ENCODE results near the gene TOM1.

Gene TOM1

DNA sequence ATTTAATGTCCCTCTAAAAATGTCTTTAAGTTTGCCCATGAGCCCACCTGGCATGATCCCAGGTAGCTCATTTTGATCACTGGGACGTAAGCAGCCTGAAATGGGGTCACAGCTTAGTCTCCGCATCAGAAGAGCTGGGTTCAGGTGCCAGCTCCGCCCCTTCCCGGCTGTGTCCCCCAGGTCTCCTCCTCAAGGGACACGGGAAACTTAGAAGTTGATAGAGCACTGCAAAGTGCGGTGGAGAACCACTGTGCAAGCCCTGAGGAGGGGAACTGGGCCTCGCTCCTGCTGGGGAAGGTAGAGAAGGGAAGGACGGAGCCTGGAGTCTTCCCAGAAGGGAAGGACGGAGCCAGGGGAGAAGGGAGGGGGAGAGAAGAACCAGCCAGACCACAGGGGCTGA is 7.7 kb downstream of the TOM1 start:
- DNase-seq (ENCODE audit: low spot score): no peak
- TF ChIP-seq, protein P1, sequence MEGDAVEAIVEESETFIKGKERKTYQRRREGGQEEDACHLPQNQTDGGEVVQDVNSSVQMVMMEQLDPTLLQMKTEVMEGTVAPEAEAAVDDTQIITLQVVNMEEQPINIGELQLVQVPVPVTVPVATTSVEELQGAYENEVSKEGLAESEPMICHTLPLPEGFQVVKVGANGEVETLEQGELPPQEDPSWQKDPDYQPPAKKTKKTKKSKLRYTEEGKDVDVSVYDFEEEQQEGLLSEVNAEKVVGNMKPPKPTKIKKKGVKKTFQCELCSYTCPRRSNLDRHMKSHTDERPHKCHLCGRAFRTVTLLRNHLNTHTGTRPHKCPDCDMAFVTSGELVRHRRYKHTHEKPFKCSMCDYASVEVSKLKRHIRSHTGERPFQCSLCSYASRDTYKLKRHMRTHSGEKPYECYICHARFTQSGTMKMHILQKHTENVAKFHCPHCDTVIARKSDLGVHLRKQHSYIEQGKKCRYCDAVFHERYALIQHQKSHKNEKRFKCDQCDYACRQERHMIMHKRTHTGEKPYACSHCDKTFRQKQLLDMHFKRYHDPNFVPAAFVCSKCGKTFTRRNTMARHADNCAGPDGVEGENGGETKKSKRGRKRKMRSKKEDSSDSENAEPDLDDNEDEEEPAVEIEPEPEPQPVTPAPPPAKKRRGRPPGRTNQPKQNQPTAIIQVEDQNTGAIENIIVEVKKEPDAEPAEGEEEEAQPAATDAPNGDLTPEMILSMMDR (IDR thresholded peaks at IDR 0.05; ENCODE audit: extremely low read depth, missing control alignments): no peak

DNA sequence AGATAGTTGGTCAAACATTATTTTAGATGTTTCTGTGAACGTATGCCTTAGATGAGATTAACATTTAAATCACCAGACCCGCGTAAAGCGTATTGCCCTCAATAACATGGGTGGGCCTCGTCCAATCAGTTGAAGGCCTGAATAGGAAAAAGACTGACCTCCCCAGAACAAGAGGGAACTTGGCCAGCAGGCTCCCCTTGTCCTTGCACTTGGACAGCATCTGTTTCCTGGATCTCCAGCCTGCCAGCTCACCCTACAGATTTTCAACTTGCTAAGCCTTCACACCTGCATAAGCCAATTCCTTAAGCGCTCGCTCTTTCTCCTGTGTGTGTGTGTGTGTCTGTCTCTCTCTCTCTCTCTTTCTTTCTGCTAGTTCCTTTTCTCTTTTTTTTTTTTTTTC is 8.2 kb downstream of the TOM1 start:
- DNase-seq (ENCODE audit: low spot score): no peak
- TF ChIP-seq, protein P1 (IDR thresholded peaks at IDR 0.05; ENCODE audit: extremely low read depth, missing control alignments): no peak

DNA sequence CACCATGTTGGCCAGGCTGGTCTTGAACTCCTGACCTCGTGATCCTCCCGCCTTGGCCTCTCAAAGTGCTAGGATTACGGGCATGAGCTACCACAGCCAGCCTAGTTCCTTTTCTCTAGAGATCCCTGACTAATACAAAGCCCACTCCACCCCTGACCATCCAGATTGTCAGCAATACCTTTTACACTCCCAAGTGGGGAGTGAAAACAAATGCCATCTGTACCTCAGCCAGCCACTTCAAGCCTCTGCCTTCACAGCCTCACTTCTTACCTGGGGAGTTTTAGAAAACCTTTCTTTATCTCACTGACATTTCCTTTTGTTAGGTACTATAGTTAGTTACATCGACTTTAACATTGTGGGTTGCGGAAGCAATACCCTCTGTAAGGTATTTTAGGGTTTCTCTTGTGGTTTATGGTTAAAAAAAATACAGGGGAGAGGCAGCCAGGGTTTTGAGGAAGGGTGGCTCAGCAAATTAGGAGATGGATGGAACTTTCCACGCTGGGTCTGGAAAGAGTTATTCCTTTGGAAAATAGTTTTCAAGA is 8.9 kb downstream of the TOM1 start:
- peak; percentile 29 for DNase-seq (ENCODE audit: low spot score)
- TF ChIP-seq, protein P1 (IDR thresholded peaks at IDR 0.05; ENCODE audit: extremely low read depth, missing control alignments): no peak

DNA sequence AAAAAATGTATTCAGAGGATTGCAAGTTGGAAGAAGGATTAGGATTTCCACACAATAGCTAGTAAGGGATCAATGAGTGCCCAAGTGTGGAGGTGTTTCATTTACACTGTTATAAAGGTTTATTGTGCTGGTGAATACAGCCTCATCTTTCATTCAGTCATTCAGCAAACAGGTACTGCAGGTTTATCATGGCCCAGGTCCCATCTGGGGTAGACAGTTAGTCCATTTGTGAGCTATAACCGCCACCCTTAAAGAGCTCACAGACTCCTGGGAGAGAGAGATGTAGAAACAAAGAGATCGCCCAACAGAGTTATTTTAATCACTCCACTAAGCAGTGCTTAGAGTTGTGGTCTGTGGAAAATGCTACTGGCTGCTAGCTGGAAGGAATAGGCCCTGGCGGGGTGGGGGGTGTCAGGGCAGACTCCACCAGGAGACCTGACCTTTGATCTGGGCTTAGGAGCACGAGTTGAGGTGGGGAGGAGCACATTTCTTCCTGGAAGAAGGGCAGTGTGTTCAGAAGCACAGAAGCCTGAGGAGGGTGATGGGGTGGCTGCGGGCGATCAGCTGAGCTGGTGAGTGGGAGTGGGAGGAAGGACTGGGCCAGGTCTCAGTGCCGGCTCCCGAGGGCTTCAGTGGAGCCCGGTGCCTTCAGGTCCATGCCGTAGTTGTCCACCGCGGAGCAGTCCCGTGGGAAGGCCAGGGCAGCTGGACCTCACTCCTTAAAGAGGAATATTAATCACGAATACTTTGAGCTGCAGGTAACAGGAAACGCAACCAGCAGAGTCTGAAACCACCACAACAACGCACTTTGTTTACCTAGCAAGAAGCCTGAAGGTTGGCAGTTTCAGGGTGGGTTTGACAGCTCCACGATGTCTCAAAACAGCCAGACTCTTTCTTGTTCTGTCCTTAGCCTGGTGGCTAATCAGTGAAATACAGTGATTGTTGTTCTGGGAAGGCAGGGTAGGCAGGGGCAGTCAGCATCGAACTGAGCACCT is 11.2 kb downstream of the TOM1 start:
- DNase-seq (ENCODE audit: low spot score): no peak
- TF ChIP-seq, protein P1 (IDR thresholded peaks at IDR 0.05; ENCODE audit: extremely low read depth, missing control alignments): no peak

DNA sequence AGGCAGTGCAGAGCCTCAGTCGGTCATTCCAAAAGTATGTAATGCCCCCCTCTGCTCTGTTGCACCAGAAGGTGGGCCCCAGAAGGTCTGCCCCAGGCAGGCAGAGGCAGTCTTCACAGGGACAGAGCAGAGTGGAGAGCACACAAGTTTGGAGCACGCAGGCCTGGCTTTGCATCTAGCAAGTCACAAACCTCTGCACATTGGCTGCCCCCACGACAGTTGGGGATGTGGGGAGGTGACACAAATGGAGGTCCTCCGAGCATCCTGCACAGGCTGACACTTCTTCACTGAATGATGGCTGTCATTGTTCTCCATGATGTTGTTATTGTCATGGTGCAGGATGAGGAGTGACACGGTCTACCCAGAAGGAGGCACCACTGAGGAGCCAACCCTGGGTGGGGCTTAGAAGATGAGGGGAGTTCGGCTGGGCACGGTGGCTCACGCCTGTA is 11.9 kb downstream of the TOM1 start:
- TF ChIP-seq, protein P1 (IDR thresholded peaks at IDR 0.05; ENCODE audit: extremely low read depth, missing control alignments): no peak
- DNase-seq (ENCODE audit: low spot score): no peak

DNA sequence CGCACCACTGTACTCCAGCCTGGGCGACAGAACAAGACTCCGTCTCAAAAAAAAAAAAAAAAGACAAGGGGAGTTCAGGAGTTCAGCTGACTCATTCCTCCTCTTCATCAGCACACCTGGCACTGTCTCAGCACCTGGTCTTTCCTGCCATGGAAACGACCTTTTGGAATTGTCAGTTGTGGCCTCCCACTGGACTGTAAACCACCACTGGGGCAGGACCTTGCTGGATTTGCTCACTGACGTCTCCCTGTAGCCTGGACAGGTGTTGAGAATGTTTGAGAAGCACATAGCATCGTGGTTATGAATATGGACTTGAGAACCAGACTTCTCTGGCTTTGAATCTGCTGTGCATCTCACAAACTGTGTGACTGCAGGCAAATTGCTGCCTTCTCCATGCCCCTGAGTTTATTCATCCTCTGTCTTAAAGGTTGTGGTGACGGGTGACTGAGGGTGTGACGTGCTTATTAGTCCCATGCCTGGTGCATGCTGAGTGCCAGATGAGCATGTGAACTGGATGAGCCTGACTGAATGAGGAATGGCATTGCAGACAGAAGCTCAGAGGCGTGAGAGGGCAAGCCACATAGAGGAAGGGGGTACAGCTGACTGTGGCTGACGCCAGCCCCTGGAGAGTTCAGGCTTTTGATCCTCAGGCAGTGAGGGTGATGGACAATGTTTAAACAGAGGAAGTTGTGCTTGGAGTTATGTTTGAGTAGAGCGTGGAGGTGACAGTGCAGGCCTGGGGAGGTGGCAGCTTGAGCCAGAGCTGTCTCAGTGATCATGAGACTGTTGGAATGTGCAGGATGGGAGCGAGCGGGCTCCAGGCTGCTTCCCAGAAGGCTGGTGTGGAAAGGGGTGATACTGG is 12.7 kb downstream of the TOM1 start:
- TF ChIP-seq, protein P1 (IDR thresholded peaks at IDR 0.05; ENCODE audit: extremely low read depth, missing control alignments): no peak
- DNase-seq (ENCODE audit: low spot score): no peak
